Stimulated activated memory B cell treated with anti-CD40 and anti-IgM and Interleukin-4, amounts not matched to agents 10 μg/mL and 1 μg/mL and 100 μg/mL, for 72 hours (primary cell): Measurements from ENCODE around the gene ARL3.

Experiments
- ATAC-seq: fragments of 150-1000 bp; cut with Tn5 transposase; 2 replicates; pipeline ENCODE4 v1.10.0; 2021
- H3K27ac Mint-ChIP-seq: one replicate; pipeline ENCODE4 v1.8.0; 2022; ENCODE audit warnings: mild to moderate bottlenecking, mixed read lengths
- H3K27me3 Mint-ChIP-seq: one replicate; pipeline ENCODE4 v1.8.0; 2022; ENCODE audit warnings: mixed read lengths
- H3K36me3 Mint-ChIP-seq: one replicate; pipeline ENCODE4 v1.8.0; 2022; ENCODE audit warnings: mixed read lengths
- H3K4me1 Mint-ChIP-seq: one replicate; pipeline ENCODE4 v1.8.0; 2022; ENCODE audit warnings: mixed read lengths
- H3K4me3 Mint-ChIP-seq: one replicate; pipeline ENCODE4 v1.8.0; 2022; ENCODE audit warnings: mild to moderate bottlenecking, moderate library complexity, mixed read lengths
- H3K9me3 Mint-ChIP-seq: one replicate; pipeline ENCODE4 v1.8.0; 2022; ENCODE audit warnings: mixed read lengths

The ARL3 gene

GRCh38 chr10:102634686-102635085, 79.5 kb downstream of the ARL3 start:
- no peaks in the 10 kb centered on the region for H3K27me3 Mint-ChIP-seq
- ATAC-seq = no peak
- no peaks in the 10 kb centered on the region for H3K9me3 Mint-ChIP-seq
- H3K27ac Mint-ChIP-seq = no peak overlapping the region
- peaks cover 35% of the 10 kb centered on the region for H3K4me1 Mint-ChIP-seq
- peaks cover 13% of the 10 kb centered on the region for H3K36me3 Mint-ChIP-seq
- H3K4me3 Mint-ChIP-seq = no peak overlapping the region

- Mint-ChIP-seq H3K27me3 (no peaks in the 10 kb centered on the region), H3K36me3 (peaks cover 13% of the 10 kb centered on the region)
Measured at GRCh38 chr10:102633848-102634247, 80.3 kb downstream of the ARL3 start.

DNA sequence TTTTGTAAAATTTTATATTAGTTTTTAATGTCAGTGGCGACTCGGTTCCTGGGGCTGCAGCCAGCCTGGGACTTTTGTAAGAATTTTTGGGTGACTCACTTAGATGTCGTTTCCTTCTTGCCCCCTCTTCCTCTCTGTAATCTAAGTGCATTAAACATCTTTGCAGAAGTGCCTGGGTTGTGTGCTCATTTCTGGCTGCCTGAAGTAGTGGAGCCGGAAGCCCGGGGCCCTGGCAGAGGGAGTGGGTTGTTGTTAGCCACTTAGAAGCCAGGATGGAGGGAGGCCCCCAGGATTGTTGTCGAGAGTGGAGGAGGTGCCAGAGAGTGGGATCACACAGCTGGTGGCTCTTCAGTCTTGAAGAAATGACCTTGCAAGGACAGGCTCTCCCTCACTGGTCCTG, 80.9 kb downstream of the ARL3 start:
- peaks cover 35% of the 10 kb centered on the region for H3K4me1 Mint-ChIP-seq
- no peak overlapping the region for H3K4me3 Mint-ChIP-seq
- H3K9me3 Mint-ChIP-seq = no peaks in the 10 kb centered on the region
- H3K36me3 Mint-ChIP-seq = peaks cover 13% of the 10 kb centered on the region
- H3K27ac Mint-ChIP-seq = peak overlapping the region; percentile 66
- ATAC-seq = peak; percentile 35
- no peaks in the 10 kb centered on the region for H3K27me3 Mint-ChIP-seq

More at GRCh38 chr10:102633848-102634247, 80.3 kb downstream of the ARL3 start:
- ATAC-seq = no peak
- H3K27ac Mint-ChIP-seq = peak overlapping the region; percentile 66
- peaks cover 35% of the 10 kb centered on the region for H3K4me1 Mint-ChIP-seq
- H3K9me3 Mint-ChIP-seq = no peaks in the 10 kb centered on the region
- H3K4me3 Mint-ChIP-seq = no peak overlapping the region

DNA sequence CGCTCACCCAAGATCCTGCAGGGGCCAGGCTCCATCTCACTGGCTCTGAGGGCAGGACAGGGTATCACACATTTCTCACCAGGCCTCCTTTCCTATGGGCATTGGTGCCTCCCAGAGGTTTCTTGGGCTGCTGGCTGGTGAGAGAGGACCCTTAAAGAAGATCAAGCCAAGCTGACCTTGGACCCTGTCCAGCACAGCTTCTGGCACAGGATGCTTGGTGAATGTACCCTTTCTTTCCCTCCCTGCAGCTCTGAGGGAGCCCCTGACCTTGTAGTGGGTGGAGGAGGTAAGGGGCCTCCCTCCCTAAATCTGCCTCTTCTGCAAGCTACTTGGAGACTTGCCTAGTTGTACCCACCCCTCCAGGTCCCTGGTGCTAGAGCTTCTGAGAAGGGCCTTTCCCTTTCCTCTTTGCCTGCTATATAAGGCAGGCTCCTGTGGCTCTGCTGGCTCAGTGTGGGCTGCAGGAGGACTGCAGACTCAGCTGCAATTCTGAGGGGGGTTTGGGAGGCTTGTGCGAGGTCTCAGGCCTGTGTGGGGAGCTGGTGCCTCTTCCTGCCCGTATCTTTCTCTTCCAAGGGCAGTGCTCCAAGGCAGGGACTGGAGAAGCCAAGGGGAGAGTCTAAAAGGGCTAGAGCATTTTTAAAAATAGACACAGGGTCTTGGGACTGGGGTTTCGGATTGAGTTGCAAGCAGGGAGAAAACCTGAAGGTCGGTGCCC, 81.6 kb downstream of the ARL3 start:
- H3K4me3 Mint-ChIP-seq = no peak overlapping the region
- H3K9me3 Mint-ChIP-seq = no peaks in the 10 kb centered on the region
- peaks cover 35% of the 10 kb centered on the region for H3K4me1 Mint-ChIP-seq
- no peaks in the 10 kb centered on the region for H3K27me3 Mint-ChIP-seq
- ATAC-seq = no peak
- peaks cover 17% of the 10 kb centered on the region for H3K36me3 Mint-ChIP-seq
- peak overlapping the region; percentile 66 for H3K27ac Mint-ChIP-seq

DNA sequence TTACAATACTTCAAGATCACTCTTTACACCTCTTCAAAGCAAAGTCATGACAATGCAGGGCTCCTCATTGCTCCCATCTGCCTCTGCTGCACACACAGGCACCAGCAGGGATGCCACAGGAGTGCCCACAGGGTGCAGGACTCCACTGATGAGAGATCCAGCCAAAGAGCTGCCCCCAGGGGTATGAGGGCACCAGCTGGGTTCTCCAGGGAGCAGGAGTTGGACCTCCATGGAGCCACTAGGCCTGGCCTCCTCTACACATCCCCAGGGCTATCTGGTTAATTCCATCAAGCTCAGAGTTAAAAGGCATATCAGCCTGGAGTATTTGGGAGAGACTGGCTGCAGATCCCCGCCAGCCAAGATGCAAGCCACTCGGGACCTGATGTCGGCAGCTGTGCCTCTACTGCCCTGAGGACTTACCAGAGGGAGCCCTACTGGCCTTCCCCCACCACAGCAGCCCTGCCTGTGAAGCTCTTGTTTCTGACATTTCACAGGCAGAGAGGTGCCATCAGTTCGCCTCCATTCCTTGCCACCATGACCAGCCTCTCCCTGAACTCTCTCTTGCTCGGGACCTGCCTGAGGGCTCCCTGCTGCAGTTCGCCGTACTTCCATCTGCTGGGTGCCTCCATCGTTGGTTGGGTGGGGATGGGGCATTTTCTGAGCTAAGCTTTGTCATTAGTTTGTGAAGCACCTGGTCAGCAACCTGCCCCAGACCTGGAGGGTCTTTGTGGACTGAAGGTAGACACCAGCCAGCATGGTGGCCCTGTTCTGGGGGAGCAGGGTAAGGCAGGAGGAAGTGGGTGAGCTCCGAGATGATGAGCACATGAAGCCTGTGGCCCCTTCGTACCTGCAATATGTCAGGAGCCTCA, 82.4 kb downstream of the ARL3 start:
- Mint-ChIP-seq H3K4me1 (peaks cover 32% of the 10 kb centered on the region), H3K36me3 (peaks cover 25% of the 10 kb centered on the region), H3K9me3 (no peaks in the 10 kb centered on the region), H3K4me3 (no peak overlapping the region), H3K27ac (peak overlapping the region; percentile 11), H3K27me3 (no peaks in the 10 kb centered on the region)
- ATAC-seq = no peak

GRCh38 chr10:102630663-102631062, 83.5 kb downstream of the ARL3 start:
- no peaks in the 10 kb centered on the region for H3K9me3 Mint-ChIP-seq
- H3K27ac Mint-ChIP-seq = no peak overlapping the region
- no peaks in the 10 kb centered on the region for H3K27me3 Mint-ChIP-seq
- no peak for ATAC-seq
- no peak overlapping the region for H3K4me3 Mint-ChIP-seq
- H3K4me1 Mint-ChIP-seq = peaks cover 33% of the 10 kb centered on the region
- H3K36me3 Mint-ChIP-seq = peaks cover 25% of the 10 kb centered on the region

DNA sequence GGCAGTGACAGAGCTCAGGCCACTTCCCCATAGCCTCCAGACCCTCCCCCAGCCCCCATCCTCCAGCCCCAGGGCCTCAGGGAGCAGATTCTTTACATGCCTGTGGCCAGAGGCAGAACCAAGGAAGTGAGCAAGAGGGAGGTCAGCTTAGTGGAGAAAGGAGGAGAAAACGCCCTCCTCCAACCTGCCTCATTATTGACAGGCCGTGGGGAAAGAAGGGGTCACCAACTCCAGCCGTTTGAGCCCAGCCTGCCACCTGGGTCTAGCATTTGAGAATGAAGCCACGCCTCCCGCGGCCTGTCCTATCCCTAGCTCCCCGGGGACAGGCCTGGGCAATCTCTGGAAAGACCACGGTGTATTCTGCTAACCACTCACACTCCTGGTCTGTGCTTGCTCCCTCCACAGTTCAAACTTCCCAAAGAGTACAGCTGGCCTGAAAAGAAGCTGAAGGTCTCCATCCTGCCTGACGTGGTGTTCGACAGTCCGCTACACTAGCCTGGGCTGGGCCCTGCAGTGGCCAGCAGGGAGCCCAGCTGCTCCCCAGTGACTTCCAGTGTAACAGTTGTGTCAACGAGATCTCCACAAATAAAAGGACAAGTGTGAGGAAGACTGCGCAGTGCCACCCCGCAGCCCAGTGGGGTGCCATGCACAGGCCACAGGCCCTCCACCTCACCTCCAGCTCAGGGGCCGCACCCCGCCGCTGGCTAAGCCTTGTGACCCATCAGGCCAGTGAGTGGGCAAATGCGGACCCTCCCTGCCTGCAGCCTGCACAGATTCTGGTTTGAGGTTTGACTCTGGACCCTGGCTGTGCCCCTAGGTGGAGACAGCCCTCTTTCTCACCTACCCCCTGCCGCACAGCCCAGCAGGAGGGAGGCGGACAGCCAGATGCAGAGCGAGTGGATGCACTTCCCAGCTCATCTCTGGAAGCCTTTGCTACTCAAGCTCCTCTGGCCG, 84.3 kb downstream of the ARL3 start:
- H3K27me3 Mint-ChIP-seq = no peaks in the 10 kb centered on the region
- no peak overlapping the region for H3K27ac Mint-ChIP-seq
- H3K4me1 Mint-ChIP-seq = peaks cover 33% of the 10 kb centered on the region

DNA sequence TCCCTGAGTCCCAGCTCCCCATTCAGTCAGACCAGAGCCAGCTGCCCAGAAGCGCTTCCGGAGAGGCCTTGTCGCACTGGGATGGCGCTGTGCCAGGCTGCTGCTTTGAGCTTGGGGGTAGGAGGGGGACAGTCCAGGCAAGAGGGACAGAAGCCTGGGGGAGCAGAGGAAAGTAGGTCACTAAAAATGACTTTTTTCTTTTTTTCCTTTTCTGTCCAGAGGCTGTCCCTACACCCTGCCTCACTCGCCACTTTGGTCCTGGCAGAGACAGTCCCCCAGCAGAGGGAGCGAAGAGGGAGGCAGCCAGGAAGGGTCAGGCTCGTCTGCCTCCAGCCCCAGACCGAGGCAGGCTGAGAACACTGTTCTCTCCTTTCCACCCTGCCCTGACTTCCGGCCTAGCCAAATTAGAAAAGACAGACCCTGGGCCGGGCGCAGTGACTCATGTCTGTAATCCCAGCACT, 85.7 kb downstream of the ARL3 start:
- Mint-ChIP-seq H3K27me3 (no peaks in the 10 kb centered on the region), H3K36me3 (peaks cover 25% of the 10 kb centered on the region), H3K27ac (no peak overlapping the region), H3K4me1 (peaks cover 31% of the 10 kb centered on the region), H3K4me3 (no peak overlapping the region), H3K9me3 (no peaks in the 10 kb centered on the region)
- no peak for ATAC-seq

More for the DNA sequence above, 84.3 kb downstream of the ARL3 start:
- no peaks in the 10 kb centered on the region for H3K9me3 Mint-ChIP-seq
- H3K4me3 Mint-ChIP-seq = no peak overlapping the region
- no peak for ATAC-seq
- peaks cover 25% of the 10 kb centered on the region for H3K36me3 Mint-ChIP-seq

GRCh38 chr10:102627736-102628293, 86.4 kb downstream of the ARL3 start:
- no peak for ATAC-seq
- Mint-ChIP-seq H3K36me3 (peaks cover 25% of the 10 kb centered on the region), H3K4me1 (peaks cover 25% of the 10 kb centered on the region), H3K4me3 (no peak overlapping the region), H3K27ac (no peak overlapping the region), H3K27me3 (no peaks in the 10 kb centered on the region), H3K9me3 (no peaks in the 10 kb centered on the region)

- Mint-ChIP-seq H3K4me3 (no peak overlapping the region), H3K9me3 (no peaks in the 10 kb centered on the region), H3K36me3 (peaks cover 25% of the 10 kb centered on the region), H3K27me3 (no peaks in the 10 kb centered on the region), H3K4me1 (peaks cover 20% of the 10 kb centered on the region), H3K27ac (no peak overlapping the region)
- ATAC-seq = no peak
Measured at GRCh38 chr10:102627291-102627735, 86.9 kb downstream of the ARL3 start.

- no peaks in the 10 kb centered on the region for H3K9me3 Mint-ChIP-seq
- H3K4me3 Mint-ChIP-seq = no peak overlapping the region
- peaks cover 18% of the 10 kb centered on the region for H3K4me1 Mint-ChIP-seq
- no peak for ATAC-seq
- no peak overlapping the region for H3K27ac Mint-ChIP-seq
- peaks cover 21% of the 10 kb centered on the region for H3K36me3 Mint-ChIP-seq
- H3K27me3 Mint-ChIP-seq = no peaks in the 10 kb centered on the region
Measured at GRCh38 chr10:102626026-102626685, 88.0 kb downstream of the ARL3 start.

DNA sequence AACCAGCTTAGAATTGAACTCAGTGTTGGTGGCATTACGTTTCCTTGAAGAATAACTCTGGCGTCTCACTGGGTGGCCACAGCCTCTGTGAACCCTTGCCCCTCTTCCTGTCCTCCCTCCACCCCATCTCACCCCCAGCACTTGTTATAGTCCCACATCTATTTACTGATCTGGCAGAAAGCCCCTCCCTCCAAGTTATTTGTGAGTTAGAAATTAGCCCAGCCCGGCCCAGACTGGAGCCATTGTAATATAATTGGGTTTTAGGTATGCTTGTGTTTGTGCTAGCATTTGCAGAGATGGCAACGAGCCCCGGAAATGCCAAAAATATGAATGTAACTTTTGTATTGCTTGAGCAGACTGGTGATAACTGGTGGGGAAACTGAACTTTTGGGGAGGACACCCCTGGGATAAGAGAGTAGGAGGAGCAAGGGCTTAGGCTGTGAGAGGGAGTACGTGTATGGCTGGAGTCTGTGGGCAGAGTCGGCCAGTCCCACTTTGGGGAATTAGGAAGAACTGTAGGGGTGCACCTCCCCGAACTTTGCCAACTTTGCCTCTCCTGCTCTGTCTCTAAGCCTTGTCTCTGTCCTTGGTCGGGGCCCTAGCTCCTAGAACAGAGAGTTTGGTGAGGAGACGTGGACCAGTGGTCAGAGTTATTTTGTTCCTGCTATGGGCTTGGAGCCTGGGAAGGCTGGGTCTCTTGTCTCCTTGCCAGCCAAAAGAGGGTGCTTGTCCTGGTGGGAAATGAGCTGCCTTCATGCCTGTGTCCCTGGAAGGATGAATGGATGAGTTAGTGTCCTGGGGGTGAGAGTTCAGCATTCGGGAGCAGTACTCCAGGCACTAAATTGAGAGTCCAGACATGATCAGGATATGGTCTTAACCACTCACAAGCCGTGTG, 89.2 kb downstream of the ARL3 start:
- Mint-ChIP-seq H3K36me3 (peaks cover 13% of the 10 kb centered on the region), H3K27me3 (no peaks in the 10 kb centered on the region), H3K9me3 (no peaks in the 10 kb centered on the region), H3K27ac (no peak overlapping the region), H3K4me3 (no peak overlapping the region), H3K4me1 (peaks cover 18% of the 10 kb centered on the region)
- ATAC-seq = no peak

GRCh38 chr10:102624094-102624493, 90.1 kb downstream of the ARL3 start:
- no peak overlapping the region for H3K27ac Mint-ChIP-seq
- H3K4me1 Mint-ChIP-seq = peaks cover 18% of the 10 kb centered on the region
- H3K27me3 Mint-ChIP-seq = no peaks in the 10 kb centered on the region
- H3K4me3 Mint-ChIP-seq = no peak overlapping the region
- no peaks in the 10 kb centered on the region for H3K9me3 Mint-ChIP-seq
- peaks cover 22% of the 10 kb centered on the region for H3K36me3 Mint-ChIP-seq
- ATAC-seq = no peak
